Measurements from ENCODE around the gene LHX6.

The LHX6 gene

GRCh38 chr9:122264360-122265148 lies 35.8 kb upstream of the LHX6 start, which contains the start of the genes MRRF and RBM18:
TSS of gene MRRF (plus strand) at chr9:122264882. CDS start at chr9:122270892, 6,010 bp downstream.
TSS of gene RBM18 (minus strand) at chr9:122264840. CDS start at chr9:122261492, 3,348 bp downstream.
- TF ChIP-seq CTCF (IDR thresholded peaks at IDR 0.05; ENCODE audit: extremely low read depth, missing control alignments), result no peak
- DNase-seq (ENCODE audit: low spot score), result peak; percentile 87

- DNase-seq (ENCODE audit: low spot score), result peak; percentile 11
- no peak for TF ChIP-seq CTCF (IDR thresholded peaks at IDR 0.05; ENCODE audit: extremely low read depth, missing control alignments)
Observed at GRCh38 chr9:122263699-122264349, 35.1 kb upstream of the LHX6 start.

- TF ChIP-seq CTCF (IDR thresholded peaks at IDR 0.05; ENCODE audit: extremely low read depth, missing control alignments), result no peak
- DNase-seq (ENCODE audit: low spot score), result no peak
Observed at GRCh38 chr9:122262073-122262472, 33.3 kb upstream of the LHX6 start.

- DNase-seq (ENCODE audit: low spot score), result no peak
Observed at GRCh38 chr9:122261469-122261881, 32.7 kb upstream of the LHX6 start.

GRCh38 chr9:122258886-122259415 lies 30.2 kb upstream of the LHX6 start:
- TF ChIP-seq CTCF (IDR thresholded peaks at IDR 0.05; ENCODE audit: extremely low read depth, missing control alignments), result no peak
- no peak for DNase-seq (ENCODE audit: low spot score)

More at GRCh38 chr9:122261469-122261881, 32.7 kb upstream of the LHX6 start:
- no peak for TF ChIP-seq CTCF (IDR thresholded peaks at IDR 0.05; ENCODE audit: extremely low read depth, missing control alignments)

GRCh38 chr9:122256206-122256605 lies 27.4 kb upstream of the LHX6 start:
- no peak for TF ChIP-seq CTCF (IDR thresholded peaks at IDR 0.05; ENCODE audit: extremely low read depth, missing control alignments)
- no peak for DNase-seq (ENCODE audit: low spot score)

GRCh38 chr9:122254761-122255160 lies 26.0 kb upstream of the LHX6 start:
- no peak for TF ChIP-seq CTCF (IDR thresholded peaks at IDR 0.05; ENCODE audit: extremely low read depth, missing control alignments)
- no peak for DNase-seq (ENCODE audit: low spot score)
